CD8-positive, alpha-beta memory T cell (primary cell): ENCODE results near the gene UBE2E1. TPM values are rescaled to one million over a fixed set of nuclear protein-coding genes. Genes with fewer than 3 reads are reported as not detected.

Experiments
- CTCF ChIA-PET: fragments of 350-600 bp; sonication (Branson Sonifier 250); formaldehyde crosslinking; loops from one replicate; lab custom pipeline; 2021; ENCODE audit warnings: antibody characterized with exemption; lab: Charles Lee
- POLR2A ChIA-PET: fragments of 350-600 bp; sonication (Branson Sonifier 250); formaldehyde crosslinking; loops from one replicate; lab custom pipeline; 2021; ENCODE audit warnings: antibody characterized with exemption; lab: Charles Lee
- DNase-seq, 5 donors: peaks; one replicate each; pipeline versions ENCODE4 v3.0.0 to v3.0.0-alpha.2; 2020 to 2022; ENCODE audit warnings: mixed read lengths in 1 of 5
- H3K27ac ChIP-seq: one replicate; pipeline ENCODE4 v1.7.0; 2013; ENCODE audit warnings: low read depth, mild to moderate bottlenecking, low read length, moderate library complexity
- H3K27me3 ChIP-seq: 2 replicates; pipeline ENCODE4 v1.7.0; 2013; ENCODE audit warnings: low read length, mild to moderate bottlenecking; ENCODE audit not compliant: insufficient read depth, poor library complexity, severe bottlenecking
- H3K36me3 ChIP-seq: 2 replicates; pipeline ENCODE4 v1.7.0; 2013; ENCODE audit warnings: mild to moderate bottlenecking, low read length, moderate library complexity; ENCODE audit not compliant: insufficient read depth
- H3K4me1 ChIP-seq: 2 replicates; pipeline ENCODE4 v1.7.0; 2013; ENCODE audit warnings: mild to moderate bottlenecking, low read length, moderate library complexity; ENCODE audit not compliant: insufficient read depth
- H3K4me3 ChIP-seq: 2 replicates; pipeline ENCODE4 v1.7.0; 2013; ENCODE audit warnings: mild to moderate bottlenecking, low read length
- H3K9me3 ChIP-seq: 2 replicates; pipeline ENCODE4 v1.7.0; 2013; ENCODE audit warnings: mild to moderate bottlenecking, low read length
- H3K27ac Mint-ChIP-seq, 8 donors: one replicate each; pipeline ENCODE4 v1.8.0; 2020 to 2021; ENCODE audit warnings: mixed read lengths in 8 of 8, mild to moderate bottlenecking in 6 of 8, inconsistent platforms in 3 of 8, moderate library complexity in 3 of 8
- H3K27me3 Mint-ChIP-seq, 2 donors: one replicate each; pipeline ENCODE4 v1.8.0; 2020 to 2021; ENCODE audit warnings: mixed read lengths in 2 of 2, mild to moderate bottlenecking in 1 of 2, moderate library complexity in 1 of 2
- H3K36me3 Mint-ChIP-seq, 3 donors: one replicate each; pipeline ENCODE4 v1.8.0; 2020 to 2021; ENCODE audit warnings: mixed read lengths in 3 of 3, inconsistent platforms in 1 of 3, mild to moderate bottlenecking in 1 of 3
- H3K4me1 Mint-ChIP-seq, 3 donors: one replicate each; pipeline ENCODE4 v1.8.0; 2020 to 2021; ENCODE audit warnings: mixed read lengths in 3 of 3, inconsistent platforms in 1 of 3, mild to moderate bottlenecking in 1 of 3
- H3K4me3 Mint-ChIP-seq, 7 donors: one replicate each; pipeline ENCODE4 v1.8.0; 2020 to 2021; ENCODE audit warnings: mixed read lengths in 7 of 7, mild to moderate bottlenecking in 6 of 7, moderate library complexity in 4 of 7, inconsistent platforms in 2 of 7
- H3K9me3 Mint-ChIP-seq, 5 donors: one replicate each; pipeline ENCODE4 v1.8.0; 2020 to 2022; ENCODE audit warnings: mixed read lengths in 5 of 5, mild to moderate bottlenecking in 3 of 5, moderate library complexity in 2 of 5, inconsistent platforms in 1 of 5
- polyA plus RNA-seq: library from polyadenylated mRNA; unstranded; fragments of 300-500 nt; fragmentation: Illumina TruSeq; gene quantifications from one replicate; pipeline ENCODE4 v1.2.3, GENCODE V29; 2021
- total RNA-seq, 2 experiments: library from RNA; stranded (reverse); gene quantifications; one replicate each; pipeline ENCODE4 v1.2.3, GENCODE V29; 2021

The UBE2E1 gene
- total and polyA plus RNA-seq, 3 experiments from 2014 or later = 8.1 to 50.7 (median 50.1) TPM

DNA sequence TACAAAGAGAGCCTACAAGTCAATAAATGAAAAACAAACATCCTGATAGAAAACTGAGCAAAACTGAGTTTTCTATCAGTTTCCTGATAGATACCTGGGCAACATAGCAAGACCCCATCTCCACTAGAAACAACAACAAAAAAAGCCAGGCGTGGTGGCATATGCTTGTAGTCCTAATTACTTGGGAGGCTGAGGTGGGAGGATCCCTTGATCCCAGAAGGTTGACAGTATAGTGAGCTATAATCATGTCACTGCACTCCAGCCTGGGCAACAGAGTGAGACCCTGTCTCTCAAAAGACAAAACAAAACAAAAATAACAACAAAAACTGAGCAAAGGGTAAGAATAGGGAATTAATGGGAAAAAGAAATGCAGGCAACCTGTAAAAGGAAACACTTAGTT is 23.9 kb upstream of the UBE2E1 start:
- DNase-seq = no peak
- Mint-ChIP-seq H3K36me3 (no peaks in the 10 kb centered on the region), H3K4me1 (no peaks in the 10 kb centered on the region), H3K27me3 (peaks cover 6 to 35% of the 10 kb centered on the region in 2 donors), H3K27ac (no peak overlapping the region), H3K4me3 (no peak overlapping the region), H3K9me3 (no peaks in the 10 kb centered on the region)
- ChIA-PET CTCF (no interaction called here), POLR2A (no interaction called here)
- no peaks in the 10 kb centered on the region for H3K9me3 ChIP-seq
- H3K27ac ChIP-seq = no peak overlapping the region
- no peaks in the 10 kb centered on the region for H3K27me3 ChIP-seq
- no peaks in the 10 kb centered on the region for H3K4me1 ChIP-seq
- no peaks in the 10 kb centered on the region for H3K36me3 ChIP-seq
- no peak overlapping the region for H3K4me3 ChIP-seq

DNA sequence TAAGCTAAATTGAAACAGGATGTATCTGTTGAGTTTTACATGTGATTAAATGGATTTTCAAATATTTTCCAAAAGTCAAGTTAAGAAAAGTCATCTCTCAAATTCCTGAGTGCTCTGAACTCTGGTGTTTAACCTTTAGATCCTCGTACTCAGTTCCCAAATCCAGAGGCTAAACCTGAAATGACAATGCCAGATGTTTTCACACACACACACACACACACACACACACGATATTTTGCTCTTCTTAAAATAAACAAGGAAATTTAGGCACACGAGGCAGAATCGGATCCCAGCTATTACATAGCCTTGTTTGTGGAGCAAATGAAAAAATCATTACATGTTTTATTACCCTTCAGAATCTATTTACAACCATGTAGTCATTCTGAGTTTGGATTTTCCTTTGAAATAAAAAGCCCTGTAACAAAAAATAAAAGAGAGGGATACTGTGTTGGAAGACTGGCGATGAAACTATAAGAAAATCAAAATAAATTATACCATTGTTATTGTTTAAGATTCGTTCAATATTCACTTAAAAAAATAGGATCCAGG is 20.6 kb upstream of the UBE2E1 start:
- no peaks in the 10 kb centered on the region for H3K36me3 Mint-ChIP-seq
- CTCF ChIA-PET = no interaction called here

DNA sequence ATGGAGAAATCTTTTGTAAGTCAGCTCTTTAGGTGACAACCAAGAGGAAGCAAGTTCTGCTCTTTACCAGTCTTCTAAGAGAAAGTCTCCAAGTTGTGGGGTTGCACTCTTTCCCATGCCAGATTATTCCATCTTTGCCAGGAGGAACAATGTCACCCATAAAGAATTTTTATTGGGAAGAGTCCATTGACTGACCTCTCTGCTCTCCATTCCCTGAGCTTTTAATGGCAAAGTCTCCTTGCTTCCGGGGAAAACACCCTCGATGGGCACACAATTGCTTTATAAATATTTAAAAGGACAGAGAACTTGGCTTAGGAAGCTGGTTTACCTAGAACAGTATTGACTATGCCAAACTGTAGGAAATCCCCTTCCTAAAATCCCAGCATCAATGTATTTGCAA is 19.9 kb upstream of the UBE2E1 start:
- Histone ChIP-seq H3K27me3 (no peaks in the 10 kb centered on the region), H3K9me3 (no peaks in the 10 kb centered on the region), H3K36me3 (no peaks in the 10 kb centered on the region), H3K4me1 (no peaks in the 10 kb centered on the region), H3K27ac (no peak overlapping the region), H3K4me3 (no peak overlapping the region)
- ChIA-PET CTCF (no interaction called here), POLR2A (no interaction called here)
- no peaks in the 10 kb centered on the region for H3K9me3 Mint-ChIP-seq
- H3K36me3 Mint-ChIP-seq = no peaks in the 10 kb centered on the region
- H3K4me3 Mint-ChIP-seq = no peak overlapping the region
- peaks cover 6 to 29% of the 10 kb centered on the region in 2 donors for H3K27me3 Mint-ChIP-seq
- no peaks in the 10 kb centered on the region for H3K4me1 Mint-ChIP-seq
- no peak overlapping the region for H3K27ac Mint-ChIP-seq
- DNase-seq = no peak

More for the DNA sequence above, 20.6 kb upstream of the UBE2E1 start:
- H3K27me3 Mint-ChIP-seq = peaks cover 6 to 31% of the 10 kb centered on the region in 2 donors
- H3K27ac Mint-ChIP-seq = no peak overlapping the region
- no peak for DNase-seq
- Histone ChIP-seq H3K36me3 (no peaks in the 10 kb centered on the region), H3K4me3 (no peak overlapping the region), H3K4me1 (no peaks in the 10 kb centered on the region), H3K27me3 (no peaks in the 10 kb centered on the region), H3K27ac (no peak overlapping the region), H3K9me3 (no peaks in the 10 kb centered on the region)
- no peaks in the 10 kb centered on the region for H3K4me1 Mint-ChIP-seq
- no peak overlapping the region for H3K4me3 Mint-ChIP-seq
- no peaks in the 10 kb centered on the region for H3K9me3 Mint-ChIP-seq
- POLR2A ChIA-PET = no interaction called here

DNA sequence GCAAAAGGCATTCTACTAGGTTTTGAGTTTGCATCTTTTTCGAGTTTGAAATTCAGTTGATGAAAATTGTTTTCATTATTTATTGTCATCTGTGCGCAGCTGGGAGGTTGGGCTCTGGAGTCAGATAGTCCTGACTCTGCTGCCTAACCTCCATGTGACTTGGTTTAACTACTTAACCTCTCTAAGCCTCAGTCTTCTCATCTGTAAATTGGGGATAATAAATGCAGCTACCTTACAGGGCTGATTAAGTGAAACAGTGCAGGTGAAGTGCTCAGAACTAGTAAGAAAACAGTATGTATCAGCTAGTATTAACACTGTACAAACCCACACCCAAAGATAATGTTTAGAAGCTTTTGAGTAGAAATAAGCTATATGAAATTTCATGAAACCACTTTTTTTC is 14.1 kb upstream of the UBE2E1 start:
- Histone ChIP-seq H3K4me3 (no peak overlapping the region), H3K27me3 (no peaks in the 10 kb centered on the region), H3K4me1 (no peaks in the 10 kb centered on the region), H3K9me3 (no peaks in the 10 kb centered on the region), H3K36me3 (no peaks in the 10 kb centered on the region), H3K27ac (no peak overlapping the region)
- H3K4me1 Mint-ChIP-seq = no peaks in the 10 kb centered on the region
- peaks cover 0 to 20% of the 10 kb centered on the region in 2 donors for H3K27me3 Mint-ChIP-seq
- H3K4me3 Mint-ChIP-seq = no peak overlapping the region
- no peaks in the 10 kb centered on the region for H3K9me3 Mint-ChIP-seq
- no peaks in the 10 kb centered on the region for H3K36me3 Mint-ChIP-seq
- DNase-seq = no peak
- CTCF ChIA-PET = no interaction called here
- H3K27ac Mint-ChIP-seq = no peak overlapping the region
- POLR2A ChIA-PET = no interaction called here

DNA sequence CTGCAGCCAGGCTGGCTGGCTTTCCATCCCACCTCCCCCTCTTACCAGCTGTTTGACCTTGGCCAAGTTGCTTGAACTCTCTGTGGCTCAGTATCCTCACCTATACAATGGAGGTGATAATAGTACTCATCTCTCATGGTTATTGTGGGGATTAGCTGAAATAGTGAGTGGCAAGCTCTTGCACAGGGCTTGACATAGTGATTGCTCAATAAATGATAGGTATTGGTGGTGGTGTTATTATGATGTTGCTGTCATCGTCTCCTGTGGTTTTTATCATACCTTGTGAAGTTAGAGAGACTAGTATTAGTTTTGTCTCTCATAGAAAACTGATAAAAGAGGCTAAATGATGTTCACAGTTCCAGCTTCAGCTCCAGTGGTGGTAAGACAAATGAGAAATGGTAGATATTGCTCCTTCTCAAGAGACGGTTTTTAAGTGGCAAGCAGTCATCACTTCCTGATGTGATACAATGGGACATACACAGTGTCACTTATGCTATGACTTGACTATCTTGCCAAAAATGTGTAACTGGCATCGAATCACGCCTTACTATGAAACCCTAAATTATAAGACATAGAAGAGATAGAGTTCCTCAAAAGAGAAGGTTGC is 12.1 kb upstream of the UBE2E1 start:
- H3K27ac Mint-ChIP-seq = peak overlapping the region in 1 of 8 donors; percentile 44
- Histone ChIP-seq H3K9me3 (no peaks in the 10 kb centered on the region), H3K4me1 (no peaks in the 10 kb centered on the region), H3K27ac (no peak overlapping the region), H3K4me3 (no peak overlapping the region), H3K36me3 (no peaks in the 10 kb centered on the region), H3K27me3 (no peaks in the 10 kb centered on the region)
- H3K4me3 Mint-ChIP-seq = no peak overlapping the region
- DNase-seq = no peak
- POLR2A ChIA-PET = no interaction called here
- CTCF ChIA-PET = no interaction called here
- no peaks in the 10 kb centered on the region for H3K4me1 Mint-ChIP-seq
- no peaks in the 10 kb centered on the region for H3K9me3 Mint-ChIP-seq
- peaks cover 2 to 15% of the 10 kb centered on the region in 2 donors for H3K27me3 Mint-ChIP-seq
- H3K36me3 Mint-ChIP-seq = no peaks in the 10 kb centered on the region

DNA sequence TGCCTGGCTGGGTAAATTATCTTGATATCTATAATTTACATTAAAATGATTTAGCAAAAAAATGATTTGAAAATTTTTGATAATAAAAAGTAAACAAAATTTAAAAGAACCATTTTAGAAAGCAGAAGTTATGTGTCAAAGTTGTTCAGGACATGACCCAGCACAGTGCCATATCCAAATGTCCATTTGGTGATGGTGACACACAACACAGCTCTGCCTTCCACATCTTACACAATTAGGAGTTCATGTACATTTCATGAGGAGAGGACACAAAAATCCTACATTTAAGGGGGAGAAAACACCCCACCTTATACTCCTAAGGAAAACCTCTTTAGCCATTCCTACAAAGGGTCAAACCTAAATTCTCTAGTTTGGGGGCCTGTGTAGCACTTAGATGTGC is 10.7 kb upstream of the UBE2E1 start:
- Histone ChIP-seq H3K27ac (no peak overlapping the region), H3K27me3 (no peaks in the 10 kb centered on the region), H3K36me3 (no peaks in the 10 kb centered on the region), H3K9me3 (no peaks in the 10 kb centered on the region), H3K4me1 (no peaks in the 10 kb centered on the region), H3K4me3 (no peak overlapping the region)
- ChIA-PET CTCF (no interaction called here), POLR2A (no interaction called here)
- no peak for DNase-seq
- Mint-ChIP-seq H3K27ac (no peak overlapping the region), H3K4me1 (no peaks in the 10 kb centered on the region), H3K36me3 (no peaks in the 10 kb centered on the region), H3K27me3 (peaks cover 2 to 15% of the 10 kb centered on the region in 2 donors), H3K4me3 (no peak overlapping the region), H3K9me3 (no peaks in the 10 kb centered on the region)

DNA sequence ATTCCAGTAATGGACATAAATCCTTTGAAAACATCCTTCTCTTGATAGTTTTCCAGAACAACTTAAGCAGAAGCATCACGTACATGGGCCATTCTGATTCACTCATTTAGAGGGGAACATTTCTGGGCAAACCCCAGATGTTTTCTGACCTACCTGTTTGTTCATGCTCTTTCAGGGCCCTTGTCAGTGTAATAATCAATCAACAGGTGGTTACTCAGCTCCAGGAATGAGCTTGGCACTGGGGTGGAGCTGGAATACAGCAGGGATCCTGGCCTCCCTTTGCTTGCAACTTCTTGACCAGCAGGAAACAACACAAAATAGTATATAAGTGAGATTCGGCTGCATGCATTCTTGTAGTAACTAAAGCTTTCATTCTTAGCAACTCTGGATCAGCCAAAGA is 9.2 kb upstream of the UBE2E1 start:
- ChIA-PET CTCF (no interaction called here), POLR2A (no interaction called here)
- DNase-seq = no peak
- H3K4me3 Mint-ChIP-seq = no peak overlapping the region
- H3K4me1 Mint-ChIP-seq = no peaks in the 10 kb centered on the region
- no peaks in the 10 kb centered on the region for H3K27me3 ChIP-seq
- H3K27ac Mint-ChIP-seq = no peak overlapping the region
- no peak overlapping the region for H3K27ac ChIP-seq
- no peaks in the 10 kb centered on the region for H3K4me1 ChIP-seq
- H3K4me3 ChIP-seq = no peak overlapping the region
- H3K36me3 Mint-ChIP-seq = no peaks in the 10 kb centered on the region
- no peaks in the 10 kb centered on the region for H3K9me3 Mint-ChIP-seq
- no peaks in the 10 kb centered on the region for H3K9me3 ChIP-seq
- no peaks in the 10 kb centered on the region for H3K36me3 ChIP-seq
- H3K27me3 Mint-ChIP-seq = peaks cover 2 to 9% of the 10 kb centered on the region in 2 donors

DNA sequence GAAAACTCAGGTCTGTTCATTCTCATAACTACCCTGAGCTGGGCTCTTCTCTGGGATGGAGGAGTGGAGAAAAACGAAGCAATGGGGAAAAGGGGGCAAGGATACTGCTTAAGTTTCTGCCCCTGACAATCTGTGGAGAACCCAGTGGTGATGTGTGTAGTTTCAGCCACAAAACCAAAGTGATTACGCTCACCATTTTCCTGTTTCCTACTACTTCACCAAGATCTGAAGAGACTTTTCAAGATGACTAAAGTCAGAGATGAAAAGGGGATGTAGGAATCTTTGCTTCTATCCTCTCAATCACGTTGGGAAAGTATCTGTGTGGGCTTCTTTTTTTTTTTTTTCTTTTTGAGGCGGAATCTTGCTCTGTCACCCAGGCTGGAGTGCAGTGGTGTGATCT is 8.3 kb upstream of the UBE2E1 start:
- H3K36me3 Mint-ChIP-seq = no peaks in the 10 kb centered on the region
- H3K4me1 Mint-ChIP-seq = no peaks in the 10 kb centered on the region
- Histone ChIP-seq H3K36me3 (no peaks in the 10 kb centered on the region), H3K4me3 (no peak overlapping the region), H3K9me3 (no peaks in the 10 kb centered on the region), H3K27ac (no peak overlapping the region), H3K4me1 (no peaks in the 10 kb centered on the region), H3K27me3 (no peaks in the 10 kb centered on the region)
- no peak for DNase-seq
- ChIA-PET CTCF (no interaction called here), POLR2A (no interaction called here)
- H3K9me3 Mint-ChIP-seq = no peaks in the 10 kb centered on the region
- no peak overlapping the region for H3K4me3 Mint-ChIP-seq
- no peak overlapping the region for H3K27ac Mint-ChIP-seq
- H3K27me3 Mint-ChIP-seq = peaks cover 2 to 9% of the 10 kb centered on the region in 2 donors
